Right ventricle myocardium superior (tissue), 1 donor: ENCODE data around the gene CTU1. TPM values are rescaled to one million over a fixed set of nuclear protein-coding genes. Genes with fewer than 3 reads are reported as not detected.

Experiments used
- ATAC-seq: fragments of 200-7000 bp; cut with Tn5 transposase; one replicate; pipeline ENCODE4 v1.9.1; 2020; ENCODE audit warnings: mild to moderate bottlenecking; ENCODE audit not compliant: poor library complexity
- DNase-seq: peaks from one replicate; pipeline ENCODE4 v3.0.0-alpha.2; 2020
- intact Hi-C: fragments of 100-400 bp; cut with DNase I; formaldehyde crosslinking; loops from one replicate; pipeline ENCODE4 v1.11.2; 2022
- total RNA-seq: library from RNA; stranded (reverse); fragmentation: NEBNext Ultra II Directional; extraction: Animal tissue kit (Norgen Biotek cat#: 25700); gene quantifications from one replicate; pipeline ENCODE4 v1.2.1, GENCODE V29; 2021
- donor health status: DM: no; HTN: yes; CAD: no; lungs with severe emphysema.

CTU1 gene
- total RNA-seq, 1 donor from 2014 or later: 4.9 TPM

- DNase-seq (no peak), ATAC-seq (no peak)
- intact Hi-C loops: no loop called here
Observed at GRCh38 chr19:51135986-51136762, 28.0 kb upstream of the CTU1 start.

- intact Hi-C loops: no loop called here
- no peak for DNase-seq
- no peak for ATAC-seq
Observed at GRCh38 chr19:51135004-51135403, 26.8 kb upstream of the CTU1 start.

DNA sequence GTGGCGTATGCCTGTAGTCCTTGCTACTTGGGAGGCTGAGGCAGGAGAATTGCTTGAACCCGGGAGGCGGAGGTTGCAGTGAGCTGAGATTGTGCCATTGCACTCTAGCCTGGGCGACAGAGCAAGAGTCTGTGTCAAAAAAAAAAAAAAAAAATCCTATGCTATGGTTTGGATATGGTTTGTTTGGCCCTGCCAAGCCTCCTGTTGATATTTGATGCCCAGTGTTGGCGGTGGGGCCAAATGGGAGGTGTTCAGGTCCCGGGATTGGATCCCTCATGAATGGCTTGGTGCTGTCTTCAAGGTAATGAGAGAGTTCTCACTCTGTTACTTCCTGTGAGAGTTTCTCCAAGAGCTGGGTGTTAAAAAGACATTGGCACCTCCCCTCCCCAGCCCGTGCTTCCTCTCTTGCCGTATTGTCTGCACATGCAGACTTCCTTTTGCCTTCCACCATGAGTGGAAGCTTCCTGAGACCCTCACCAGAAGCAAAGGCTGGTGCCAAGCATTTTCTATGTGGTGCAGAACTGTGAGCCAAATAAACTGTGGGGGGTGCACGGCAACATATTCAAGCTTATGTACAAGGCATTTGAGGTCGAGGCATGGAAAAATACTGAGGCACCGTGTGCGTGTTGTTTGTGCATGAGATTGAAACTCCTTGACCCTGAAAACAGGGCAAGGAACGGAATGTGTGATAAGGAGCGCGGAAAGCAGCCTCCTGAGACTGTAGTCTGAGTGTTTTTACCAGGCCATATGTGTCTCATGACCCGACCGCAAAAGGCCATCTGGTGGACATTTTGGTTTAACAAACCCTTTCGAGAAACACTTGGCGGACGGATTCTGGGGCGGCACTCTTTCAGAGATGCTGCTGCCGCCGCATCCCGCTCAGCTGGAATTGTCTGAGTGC, 23.8 kb upstream of the CTU1 start:
- ATAC-seq: peak; percentile 81
- intact Hi-C loops: no loop called here
- DNase-seq: peak; percentile 75

DNA sequence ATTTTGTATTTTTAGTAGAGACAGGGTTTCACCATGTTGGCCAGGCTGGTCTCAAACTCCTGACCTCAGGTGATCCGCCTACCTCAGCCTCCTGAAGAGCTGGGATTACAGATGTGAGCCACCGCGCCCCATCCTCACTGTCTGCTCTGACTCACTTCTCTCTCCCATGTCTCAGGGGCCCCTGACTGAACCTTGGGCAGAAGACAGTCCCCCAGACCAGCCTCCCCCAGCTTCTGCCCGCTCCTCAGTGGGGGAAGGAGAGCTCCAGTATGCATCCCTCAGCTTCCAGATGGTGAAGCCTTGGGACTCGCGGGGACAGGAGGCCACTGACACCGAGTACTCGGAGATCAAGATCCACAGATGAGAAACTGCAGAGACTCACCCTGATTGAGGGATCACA, 21.5 kb upstream of the CTU1 start:
- ATAC-seq: no peak
- intact Hi-C loops: no loop called here
- DNase-seq: no peak

DNA sequence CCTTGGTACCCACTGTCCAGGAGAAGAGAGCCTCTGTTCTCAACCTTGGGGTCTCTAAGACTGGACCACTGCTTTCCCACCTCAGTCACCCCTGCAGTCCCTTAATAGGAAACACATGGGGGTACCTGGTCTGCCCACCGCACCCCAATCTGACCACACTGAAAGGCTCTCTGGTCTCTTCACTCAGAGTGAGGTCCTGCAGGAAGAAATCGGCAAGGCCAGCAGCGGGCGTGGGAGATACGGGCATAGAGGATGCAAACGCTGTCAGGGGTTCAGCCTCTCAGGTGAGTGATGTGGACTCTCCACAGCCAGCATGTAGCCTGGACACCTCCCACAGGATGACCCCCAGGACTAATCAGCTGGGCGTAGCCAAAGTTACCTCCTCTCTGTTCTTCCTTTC, 20.0 kb upstream of the CTU1 start:
- intact Hi-C loops: no loop called here
- no peak for ATAC-seq
- DNase-seq: no peak

- DNase-seq: no peak
Observed at GRCh38 chr19:51127755-51128154, 19.5 kb upstream of the CTU1 start.

DNA sequence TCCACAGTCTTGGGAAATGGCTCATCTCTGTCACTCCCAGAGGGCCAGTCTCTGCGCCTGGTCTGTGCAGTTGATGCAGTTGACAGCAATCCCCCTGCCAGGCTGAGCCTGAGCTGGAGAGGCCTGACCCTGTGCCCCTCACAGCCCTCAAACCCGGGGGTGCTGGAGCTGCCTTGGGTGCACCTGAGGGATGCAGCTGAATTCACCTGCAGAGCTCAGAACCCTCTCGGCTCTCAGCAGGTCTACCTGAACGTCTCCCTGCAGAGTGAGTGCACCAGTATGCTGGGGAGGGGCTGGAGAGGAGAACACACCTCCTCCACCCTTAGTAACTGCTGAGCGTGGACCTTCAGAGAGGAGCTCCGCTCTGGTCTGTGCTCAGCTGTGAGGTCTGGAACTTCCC, 18.8 kb upstream of the CTU1 start:
- ATAC-seq (no peak), DNase-seq (no peak)
- intact Hi-C loops: no loop called here

More at GRCh38 chr19:51127755-51128154, 19.5 kb upstream of the CTU1 start:
- intact Hi-C loops: no loop called here
- peak; percentile 9 for ATAC-seq

DNA sequence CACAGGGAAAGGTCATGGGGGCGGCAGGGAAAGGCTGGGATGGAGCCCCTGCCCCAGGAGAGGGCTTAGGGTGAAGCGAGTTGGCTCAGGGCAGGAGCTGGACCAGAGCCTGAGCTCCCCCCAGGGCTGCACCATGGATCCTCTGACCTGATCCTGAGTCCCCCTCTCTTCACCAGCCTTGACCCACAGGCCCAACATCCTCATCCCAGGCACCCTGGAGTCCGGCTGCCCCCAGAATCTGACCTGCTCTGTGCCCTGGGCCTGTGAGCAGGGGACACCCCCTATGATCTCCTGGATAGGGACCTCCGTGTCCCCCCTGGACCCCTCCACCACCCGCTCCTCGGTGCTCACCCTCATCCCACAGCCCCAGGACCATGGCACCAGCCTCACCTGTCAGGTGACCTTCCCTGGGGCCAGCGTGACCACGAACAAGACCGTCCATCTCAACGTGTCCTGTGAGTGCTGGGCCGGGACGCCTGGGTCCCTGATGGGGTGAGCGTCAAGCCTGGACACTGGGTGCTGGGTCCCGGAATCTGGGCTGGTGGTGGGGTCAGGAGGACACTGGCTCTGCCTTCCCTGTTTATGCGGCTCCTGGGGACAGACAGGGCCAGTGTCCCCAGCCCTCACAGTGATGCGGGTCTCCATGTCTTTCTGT, 17.3 kb upstream of the CTU1 start:
- intact Hi-C loops: no loop called here
- DNase-seq (no peak), ATAC-seq (no peak)

DNA sequence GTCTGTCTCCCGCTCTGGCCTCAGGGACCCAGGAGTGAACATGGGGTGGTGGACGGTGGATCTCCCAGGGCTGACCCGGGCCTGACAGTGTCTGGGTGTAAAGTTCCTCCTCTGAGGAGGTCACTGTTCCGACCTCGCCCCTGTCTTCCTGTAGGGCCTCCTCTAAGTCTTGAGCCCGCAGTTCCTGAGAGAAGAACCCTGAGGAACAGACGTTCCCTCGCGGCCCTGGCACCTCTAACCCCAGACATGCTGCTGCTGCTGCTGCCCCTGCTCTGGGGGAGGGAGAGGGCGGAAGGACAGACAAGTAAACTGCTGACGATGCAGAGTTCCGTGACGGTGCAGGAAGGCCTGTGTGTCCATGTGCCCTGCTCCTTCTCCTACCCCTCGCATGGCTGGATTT, 16.5 kb upstream of the CTU1 start, which contains the start of gene SIGLEC9:
TSS of gene SIGLEC9 (plus strand) at position 178 of the 400 bp plus-strand sequence. CDS start at position 247, 69 bp downstream.
- ATAC-seq (peak; percentile 41), DNase-seq (peak; percentile 80)
- intact Hi-C loops: no loop called here

DNA sequence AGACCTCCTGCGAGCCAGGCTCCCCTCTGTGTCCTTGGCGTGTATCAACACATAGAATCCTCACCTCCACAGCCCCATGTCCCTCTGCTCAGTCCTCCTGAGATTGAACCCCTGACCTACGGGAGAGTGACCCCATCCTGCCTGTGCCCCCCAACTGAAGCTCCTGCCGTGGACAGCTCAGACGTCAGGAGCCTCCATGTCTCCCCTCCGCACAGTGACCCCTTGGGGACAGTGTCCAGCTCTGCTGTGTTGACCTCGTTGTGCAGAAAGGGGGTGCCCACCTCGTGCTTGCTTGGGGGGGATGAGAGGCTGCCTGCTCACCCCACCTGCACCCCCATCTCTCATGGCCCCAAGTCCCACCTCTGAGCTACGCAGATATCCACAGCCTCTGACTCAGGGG, 16.0 kb upstream of the CTU1 start:
- intact Hi-C loops: no loop called here
- DNase-seq (no peak), ATAC-seq (no peak)

- ATAC-seq (no peak), DNase-seq (no peak)
- intact Hi-C loops: no loop called here
Observed at GRCh38 chr19:51123802-51124201, 15.6 kb upstream of the CTU1 start.

DNA sequence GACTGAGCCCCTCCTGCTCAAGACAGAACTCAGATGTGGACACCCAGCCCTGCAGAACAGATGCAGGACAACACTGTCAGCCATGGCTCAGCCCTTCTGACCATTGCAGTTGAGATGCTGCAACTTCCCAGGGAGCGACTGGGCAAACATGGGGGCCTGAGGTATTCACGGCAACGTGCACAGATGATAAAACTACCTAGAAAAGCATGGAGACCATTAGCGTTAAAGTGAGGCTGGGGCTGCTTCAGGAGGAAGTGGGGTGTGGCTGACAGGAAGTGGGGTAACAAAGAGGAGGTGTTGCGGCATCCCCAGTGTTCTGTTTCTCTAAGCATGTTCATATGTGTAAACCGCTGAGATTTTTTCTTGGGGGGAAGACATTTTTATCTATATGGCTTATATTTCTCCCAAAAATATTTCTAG, 15.2 kb upstream of the CTU1 start:
- ATAC-seq (peak; percentile 57), DNase-seq (peak; percentile 65)
- intact Hi-C loops: no loop called here

- ATAC-seq: no peak
- intact Hi-C loops: no loop called here
- no peak for DNase-seq
Observed at GRCh38 chr19:51122112-51122981, 14.1 kb upstream of the CTU1 start.

- intact Hi-C loops: no loop called here
- ATAC-seq (no peak), DNase-seq (no peak)
Observed at GRCh38 chr19:51121257-51121656, 13.0 kb upstream of the CTU1 start.

- intact Hi-C loops: no loop called here
- DNase-seq (no peak), ATAC-seq (no peak)
Observed at GRCh38 chr19:51120160-51120559, 12.0 kb upstream of the CTU1 start.

GRCh38 chr19:51119611-51120010, 11.4 kb upstream of the CTU1 start:
- DNase-seq: no peak
- ATAC-seq: no peak
- intact Hi-C loops: no loop called here

GRCh38 chr19:51119101-51119500, 10.9 kb upstream of the CTU1 start:
- ATAC-seq: no peak
- intact Hi-C loops: no loop called here
- no peak for DNase-seq

DNA sequence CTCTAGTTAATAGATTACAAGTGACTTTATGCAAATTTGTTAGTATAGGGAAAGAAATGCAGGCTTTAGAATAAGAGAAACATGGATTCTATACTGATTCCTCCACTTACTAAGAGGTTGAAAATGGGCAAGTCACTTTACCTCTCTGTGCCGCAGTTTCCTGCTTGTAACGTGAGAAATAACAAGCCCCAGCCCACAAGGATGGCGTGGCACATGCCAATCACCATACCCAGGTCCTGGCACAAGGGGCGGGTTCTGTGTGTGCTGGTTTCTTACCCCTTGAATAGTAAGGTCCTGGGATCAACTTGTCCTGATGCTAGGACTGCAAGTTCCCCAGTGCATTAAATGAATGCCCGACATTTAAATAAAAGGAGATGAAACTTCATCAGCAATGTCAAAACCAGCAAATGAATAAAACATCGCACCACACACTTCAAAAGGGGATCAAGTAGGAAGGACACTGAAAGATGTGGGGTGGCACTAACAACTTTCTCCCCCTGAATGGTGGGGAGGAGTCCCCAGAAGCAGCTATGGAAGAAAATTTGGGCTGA, 8.6 kb upstream of the CTU1 start:
- intact Hi-C loops: no loop called here
- ATAC-seq: no peak
- no peak for DNase-seq
